Kidney glomerular epithelial cell (primary cell): ENCODE measurements around the gene GRIN2B.

ENCODE experiments used
- DNase-seq: peaks from one replicate; lab custom pipeline; 2025; lab: John Stamatoyannopoulos, UW

Gene GRIN2B

GRCh38 chr12:13956060-13956590, 25.3 kb downstream of the GRIN2B start:
- no peak for DNase-seq

DNA sequence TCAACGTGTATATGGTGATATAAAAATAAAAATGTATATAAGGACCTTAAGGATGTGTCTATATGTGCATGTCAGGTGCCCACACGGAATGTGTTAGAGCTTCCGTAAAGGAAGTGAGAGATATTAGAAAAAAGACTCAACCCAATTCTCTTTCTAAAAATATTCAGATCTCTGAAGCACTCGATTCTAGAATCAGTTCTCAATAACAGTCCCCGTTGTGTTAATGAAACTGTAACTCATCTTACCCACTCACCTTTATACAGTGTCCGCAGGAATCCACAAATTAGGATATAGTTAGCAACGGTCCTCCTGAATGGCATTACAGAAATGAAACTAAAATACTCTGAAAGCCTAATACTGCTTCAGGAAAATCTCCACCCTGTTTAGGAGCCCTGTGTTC, 29.3 kb downstream of the GRIN2B start:
- DNase-seq = no peak

- DNase-seq = peak; percentile 55
Measured at GRCh38 chr12:13950502-13950901, 30.9 kb downstream of the GRIN2B start.

GRCh38 chr12:13948621-13949020, 32.8 kb downstream of the GRIN2B start:
- DNase-seq = no peak

DNA sequence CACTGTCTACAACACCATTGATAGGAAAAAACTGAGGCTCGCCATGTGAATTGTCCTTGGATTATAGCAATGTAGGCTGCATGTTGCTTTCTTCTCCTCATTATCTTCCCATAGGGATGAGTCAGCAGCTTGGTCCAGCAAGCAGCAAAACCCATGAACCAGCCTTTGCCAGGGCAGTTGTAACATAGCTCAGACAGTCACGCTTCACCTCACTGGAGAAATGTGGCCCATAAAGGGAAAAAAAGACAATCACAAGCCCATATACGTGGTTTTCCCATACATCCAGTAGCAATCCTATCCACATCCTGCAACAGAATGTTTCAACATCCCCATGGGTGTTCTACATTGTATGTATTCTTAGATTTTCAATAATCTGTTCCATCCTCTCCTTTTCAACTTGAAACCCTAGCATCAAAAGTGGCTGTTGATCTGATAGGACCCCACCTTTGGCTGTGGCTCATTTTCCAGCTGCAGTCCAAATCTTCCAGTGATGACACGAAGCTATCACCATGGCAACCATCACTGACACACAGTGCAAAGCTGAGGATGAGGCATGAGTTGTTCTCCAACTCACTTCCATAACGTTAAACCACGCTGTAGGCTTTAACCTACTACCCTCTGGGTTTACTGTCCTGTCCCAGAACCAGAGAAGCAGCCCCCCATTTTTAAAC, 34.0 kb downstream of the GRIN2B start:
- peak; percentile 89 for DNase-seq

GRCh38 chr12:13945641-13946040, 35.8 kb downstream of the GRIN2B start:
- peak; percentile 69 for DNase-seq

DNA sequence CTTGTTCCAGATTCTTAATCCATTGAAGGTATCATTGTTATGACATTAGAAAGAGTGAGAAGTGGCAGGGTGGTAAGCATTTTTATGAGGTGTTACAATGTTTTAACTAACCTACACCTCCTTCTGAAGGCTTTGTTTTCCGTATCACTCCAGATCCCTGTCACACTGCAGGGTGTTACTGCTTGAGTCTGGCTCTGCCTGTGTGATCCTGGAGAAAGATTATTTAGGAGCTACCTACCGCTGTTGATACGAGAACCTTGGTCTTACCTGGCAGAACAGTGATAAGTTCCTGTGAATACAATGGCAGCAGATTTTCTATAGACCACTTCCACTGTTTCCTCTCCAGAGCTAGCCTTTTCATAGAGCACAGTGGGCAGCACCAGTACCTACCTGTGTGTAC, 36.2 kb downstream of the GRIN2B start:
- no peak for DNase-seq

DNA sequence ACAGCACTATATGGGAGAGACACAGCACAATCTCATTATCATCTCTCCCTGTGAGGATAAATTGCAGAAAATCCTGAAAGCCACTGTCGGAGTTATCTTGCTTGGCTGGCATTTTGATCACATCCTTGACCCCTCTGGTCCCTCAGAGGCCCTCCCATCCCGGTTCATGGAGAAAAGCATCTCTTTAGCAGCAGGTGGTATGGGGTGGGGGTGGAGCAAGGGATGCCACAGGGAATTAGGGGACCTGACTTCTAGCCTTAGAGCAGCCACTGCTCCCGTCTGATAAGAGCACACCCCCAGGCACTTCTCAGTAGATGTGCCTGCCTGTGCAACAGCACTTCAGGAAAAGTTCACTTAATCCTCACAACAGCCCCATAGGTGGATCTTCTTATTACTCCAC, 38.6 kb downstream of the GRIN2B start:
- no peak for DNase-seq

DNA sequence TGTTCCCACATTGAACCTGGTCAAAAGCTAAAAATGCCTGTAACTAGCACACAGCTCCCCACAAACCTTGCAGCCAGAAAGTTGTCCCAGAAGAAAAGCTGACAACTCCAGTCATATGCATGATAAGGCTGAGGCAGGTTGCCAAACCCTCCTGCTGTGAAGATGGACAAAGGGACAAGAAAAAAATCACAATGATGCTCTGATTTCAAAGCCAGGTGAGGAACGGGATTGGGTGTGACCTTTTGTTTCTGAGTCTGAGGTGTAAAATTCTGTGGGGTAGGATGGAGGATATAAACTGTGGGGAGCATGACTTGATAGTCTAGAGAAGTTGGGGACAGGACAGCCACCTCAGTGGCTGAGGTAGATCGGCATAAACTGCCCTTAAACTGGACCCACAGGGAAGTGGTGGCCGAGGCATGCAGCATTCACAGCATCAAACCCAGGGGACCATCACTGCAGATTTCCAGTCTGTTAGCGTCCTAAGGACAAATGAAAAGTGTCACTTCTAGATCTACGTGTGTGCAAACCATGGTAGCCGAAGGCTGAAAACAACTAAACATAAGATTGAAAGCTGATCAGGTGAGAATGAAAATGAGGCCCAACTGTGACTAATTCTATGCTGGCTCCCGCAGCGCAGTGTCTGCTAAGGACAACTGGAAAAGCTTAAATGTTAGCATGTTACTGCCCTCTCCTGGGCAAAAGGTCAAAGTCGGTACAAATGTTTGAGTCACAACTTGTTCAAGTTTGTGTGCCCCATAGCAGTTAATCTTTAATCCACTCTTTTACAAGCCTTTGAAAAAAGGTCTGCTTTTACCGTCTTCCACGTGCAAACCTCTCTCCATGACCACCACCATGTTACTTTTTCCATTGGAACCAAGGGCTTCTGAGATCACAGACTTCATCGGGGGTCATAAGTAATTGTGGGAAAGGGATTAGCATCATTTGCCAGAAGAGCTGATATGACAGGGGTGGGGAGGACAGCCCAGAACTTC, 39.8 kb downstream of the GRIN2B start:
- DNase-seq = peak; percentile 94

- no peak for DNase-seq
Measured at GRCh38 chr12:13940335-13940865, 41.0 kb downstream of the GRIN2B start.

DNA sequence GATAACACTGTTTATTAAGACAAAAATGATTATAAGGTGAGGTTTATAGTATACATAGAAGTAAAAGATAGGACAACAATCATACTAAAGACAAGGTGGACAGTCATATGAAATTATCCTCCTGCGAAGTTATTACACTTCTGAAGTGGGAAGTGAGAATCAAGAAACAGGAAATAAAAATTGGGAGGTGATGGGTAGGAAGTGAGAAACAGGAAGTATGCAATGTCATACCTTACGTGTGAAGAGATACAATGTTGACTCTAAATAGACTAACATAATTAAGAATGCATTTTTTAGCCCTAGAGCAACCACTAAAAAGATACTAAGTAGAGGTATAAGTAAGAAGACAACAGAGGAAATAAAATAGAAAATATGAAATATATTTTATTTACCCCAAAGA, 43.7 kb downstream of the GRIN2B start:
- DNase-seq = no peak

DNA sequence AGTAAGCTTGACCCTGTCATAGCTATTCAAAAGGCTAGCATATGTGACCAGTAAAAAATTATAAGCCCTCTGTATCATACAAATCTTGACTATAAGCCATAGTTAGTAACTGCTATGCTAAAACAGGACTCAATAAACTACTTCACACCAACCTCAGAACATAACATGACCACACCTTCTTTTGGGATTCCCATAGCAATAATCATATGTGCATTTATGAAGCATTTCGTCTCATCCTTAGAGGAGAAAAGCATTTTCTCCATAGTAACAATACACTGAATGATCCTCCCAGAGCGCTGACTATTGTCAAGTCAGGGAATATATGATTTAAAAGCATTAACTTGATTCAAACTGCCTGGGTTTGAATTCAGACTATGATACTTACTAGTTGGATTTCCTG, 46.2 kb downstream of the GRIN2B start:
- DNase-seq = no peak
